GM06990 (cell line): ENCODE results near the gene ZNF841.
"Not testable (repeated sequence)": the region's sequence is repeated elsewhere in the genome, so short reads cannot be mapped to it uniquely, and the experiment has no call there.

Experiments used
- DNase-seq: peaks from one replicate; pipeline ENCODE4 v3.0.0-alpha.2; 2011; ENCODE audit not compliant: insufficient read length; ENCODE audit errors: extremely low read depth
- H3K27me3 ChIP-seq: replicated peaks from 2 replicates; pipeline ENCODE4 v1.6.0; 2011; ENCODE audit warnings: low read length; ENCODE audit not compliant: control insufficient read depth, insufficient read depth
- H3K36me3 ChIP-seq: 2 replicates; pipeline ENCODE4 v1.5.1; 2011; ENCODE audit warnings: low read length; ENCODE audit not compliant: control insufficient read depth, insufficient read depth
- H3K4me3 ChIP-seq: replicated peaks from 2 replicates; pipeline ENCODE4 v1.5.1; 2011; ENCODE audit warnings: low read depth, mild to moderate bottlenecking, control low read depth, low read length
- CTCF ChIP-seq: IDR thresholded peaks from 2 replicates; pipeline ENCODE4 v1.5.1; 2011; ENCODE audit warnings: low read length, control low read depth, mild to moderate bottlenecking, inconsistent platforms; ENCODE audit not compliant: insufficient read depth, poor library complexity, severe bottlenecking

ZNF841 gene

GRCh38 chr19:52028780-52029123 lies 66.8 kb downstream of the ZNF841 start:
- no peak for DNase-seq
- peaks cover 4% of the 10 kb centered on the region for H3K36me3 ChIP-seq

GRCh38 chr19:52028027-52028779 lies 67.4 kb downstream of the ZNF841 start, which contains the start of gene ZNF614:
Gene ZNF614, minus strand, starts transcription at chr19:52028379. Its CDS starts 2,634 bp downstream, at chr19:52025745.
- Histone ChIP-seq H3K36me3 (peaks cover 4% of the 10 kb centered on the region), H3K4me3 (peak within 1 kb of the TSS; percentile 97), H3K27me3 (no peaks in the 10 kb centered on the region)
- peak; percentile 89 for DNase-seq
- TF ChIP-seq CTCF: no peak

More at GRCh38 chr19:52028780-52029123, 66.8 kb downstream of the ZNF841 start:
- Histone ChIP-seq H3K4me3 (peak overlapping the region; percentile 97), H3K27me3 (no peaks in the 10 kb centered on the region)
- TF ChIP-seq CTCF: no peak

GRCh38 chr19:52026255-52026990 lies 69.1 kb downstream of the ZNF841 start:
- not testable (repeated sequence) for H3K36me3 ChIP-seq, DNase-seq, H3K27me3 ChIP-seq, H3K4me3 ChIP-seq

- DNase-seq, H3K4me3 ChIP-seq, H3K27me3 ChIP-seq: not testable (repeated sequence)
- peaks cover 12% of the 10 kb centered on the region for H3K36me3 ChIP-seq
Observed at GRCh38 chr19:52024478-52024877, 71.1 kb downstream of the ZNF841 start.

- DNase-seq: no peak
- Histone ChIP-seq H3K36me3 (peaks cover 21% of the 10 kb centered on the region), H3K4me3 (no peak overlapping the region), H3K27me3 (no peaks in the 10 kb centered on the region)
- no peak for TF ChIP-seq CTCF
Observed at GRCh38 chr19:52022193-52022592, 73.4 kb downstream of the ZNF841 start.

- Histone ChIP-seq H3K36me3 (peaks cover 27% of the 10 kb centered on the region), H3K27me3 (no peaks in the 10 kb centered on the region), H3K4me3 (no peak overlapping the region)
- no peak for TF ChIP-seq CTCF
- no peak for DNase-seq
Observed at GRCh38 chr19:52020506-52020905, 75.1 kb downstream of the ZNF841 start.
